GM12865 (cell line): ENCODE data around the gene CERS6.
"Not testable (repeated sequence)": the region's sequence is repeated elsewhere in the genome, so short reads cannot be mapped to it uniquely, and the experiment has no call there.

Experiments used
- DNase-seq: peaks from one replicate; pipeline ENCODE4 v3.0.0; 2010; ENCODE audit warnings: low read depth
- H3K4me3 ChIP-seq: 2 replicates; pipeline ENCODE4 v1.5.1; 2011; ENCODE audit warnings: mild to moderate bottlenecking, low read depth, low read length, control low read depth
- TF ChIP-seq, protein P1 (sequence below): IDR thresholded peaks from 2 replicates; pipeline ENCODE4 v1.5.1; 2011; ENCODE audit warnings: low read length, control low read depth, low read depth, inconsistent platforms; ENCODE audit not compliant: insufficient read depth; ENCODE audit errors: missing control alignments

The CERS6 gene

DNA sequence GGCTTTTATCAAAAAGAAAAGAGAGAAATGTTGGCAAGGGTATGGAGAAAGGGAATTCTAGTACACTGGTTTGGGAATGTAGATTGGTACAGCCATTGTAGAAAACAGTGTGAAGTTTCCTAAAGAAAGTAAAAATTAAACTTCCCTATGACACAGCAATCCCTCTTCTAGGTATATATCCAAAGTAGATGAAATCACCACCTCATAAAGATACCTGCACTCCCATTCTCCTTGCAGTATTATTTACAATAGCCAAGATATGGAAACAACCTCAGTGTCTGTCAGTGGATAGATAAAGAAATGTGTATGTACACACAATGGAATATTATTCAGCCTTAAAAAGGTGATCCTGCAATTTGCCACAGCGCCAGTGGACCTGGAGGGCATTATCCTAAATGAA, 199.1 kb downstream of the CERS6 start:
- H3K4me3 ChIP-seq = no peak overlapping the region
- TF ChIP-seq, protein P1, sequence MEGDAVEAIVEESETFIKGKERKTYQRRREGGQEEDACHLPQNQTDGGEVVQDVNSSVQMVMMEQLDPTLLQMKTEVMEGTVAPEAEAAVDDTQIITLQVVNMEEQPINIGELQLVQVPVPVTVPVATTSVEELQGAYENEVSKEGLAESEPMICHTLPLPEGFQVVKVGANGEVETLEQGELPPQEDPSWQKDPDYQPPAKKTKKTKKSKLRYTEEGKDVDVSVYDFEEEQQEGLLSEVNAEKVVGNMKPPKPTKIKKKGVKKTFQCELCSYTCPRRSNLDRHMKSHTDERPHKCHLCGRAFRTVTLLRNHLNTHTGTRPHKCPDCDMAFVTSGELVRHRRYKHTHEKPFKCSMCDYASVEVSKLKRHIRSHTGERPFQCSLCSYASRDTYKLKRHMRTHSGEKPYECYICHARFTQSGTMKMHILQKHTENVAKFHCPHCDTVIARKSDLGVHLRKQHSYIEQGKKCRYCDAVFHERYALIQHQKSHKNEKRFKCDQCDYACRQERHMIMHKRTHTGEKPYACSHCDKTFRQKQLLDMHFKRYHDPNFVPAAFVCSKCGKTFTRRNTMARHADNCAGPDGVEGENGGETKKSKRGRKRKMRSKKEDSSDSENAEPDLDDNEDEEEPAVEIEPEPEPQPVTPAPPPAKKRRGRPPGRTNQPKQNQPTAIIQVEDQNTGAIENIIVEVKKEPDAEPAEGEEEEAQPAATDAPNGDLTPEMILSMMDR = no peak
- no peak for DNase-seq

DNA sequence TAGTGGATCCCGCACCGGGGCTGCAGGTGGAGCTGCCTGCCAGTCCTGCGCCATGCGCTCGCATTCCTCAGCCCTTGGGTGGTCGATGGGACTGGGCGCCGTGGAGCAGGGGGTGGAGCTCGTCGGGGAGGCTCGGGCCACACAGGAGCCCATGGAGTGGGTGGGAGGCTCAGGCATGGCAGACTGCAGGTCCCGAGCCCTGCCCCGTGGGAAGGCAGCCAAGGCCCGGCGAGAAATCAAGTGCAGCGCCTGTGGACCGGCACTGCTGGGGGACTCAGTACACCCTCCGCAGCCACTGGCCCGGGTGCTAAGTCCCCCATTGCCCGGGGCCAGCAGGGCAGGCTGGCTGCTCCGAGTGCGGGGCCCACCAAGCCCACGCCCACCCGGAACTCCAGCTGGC, 201.3 kb downstream of the CERS6 start:
- DNase-seq = not testable (repeated sequence)

DNA sequence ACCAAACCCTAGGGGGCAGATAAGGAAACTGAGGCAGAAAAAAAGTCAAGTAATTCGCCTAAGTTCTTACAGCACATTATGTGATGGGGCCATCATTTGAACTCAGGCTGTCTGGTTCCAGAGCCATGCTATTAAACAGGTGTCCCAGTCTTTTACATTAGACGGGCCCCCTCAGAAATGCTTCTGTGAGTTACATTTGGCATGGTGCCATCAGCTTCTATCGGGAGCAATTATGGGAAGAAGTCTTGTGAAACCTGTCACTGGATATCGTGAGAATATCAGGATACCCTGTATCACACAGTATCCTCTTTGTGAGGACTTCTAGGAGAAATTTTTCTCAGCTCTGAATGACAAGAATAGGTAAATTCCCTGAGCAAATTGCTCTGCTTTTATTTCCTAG, 202.6 kb downstream of the CERS6 start:
- TF ChIP-seq, protein P1 = no peak
- DNase-seq = no peak
- no peak overlapping the region for H3K4me3 ChIP-seq

More for the DNA sequence above, 201.3 kb downstream of the CERS6 start:
- H3K4me3 ChIP-seq = not testable (repeated sequence)

DNA sequence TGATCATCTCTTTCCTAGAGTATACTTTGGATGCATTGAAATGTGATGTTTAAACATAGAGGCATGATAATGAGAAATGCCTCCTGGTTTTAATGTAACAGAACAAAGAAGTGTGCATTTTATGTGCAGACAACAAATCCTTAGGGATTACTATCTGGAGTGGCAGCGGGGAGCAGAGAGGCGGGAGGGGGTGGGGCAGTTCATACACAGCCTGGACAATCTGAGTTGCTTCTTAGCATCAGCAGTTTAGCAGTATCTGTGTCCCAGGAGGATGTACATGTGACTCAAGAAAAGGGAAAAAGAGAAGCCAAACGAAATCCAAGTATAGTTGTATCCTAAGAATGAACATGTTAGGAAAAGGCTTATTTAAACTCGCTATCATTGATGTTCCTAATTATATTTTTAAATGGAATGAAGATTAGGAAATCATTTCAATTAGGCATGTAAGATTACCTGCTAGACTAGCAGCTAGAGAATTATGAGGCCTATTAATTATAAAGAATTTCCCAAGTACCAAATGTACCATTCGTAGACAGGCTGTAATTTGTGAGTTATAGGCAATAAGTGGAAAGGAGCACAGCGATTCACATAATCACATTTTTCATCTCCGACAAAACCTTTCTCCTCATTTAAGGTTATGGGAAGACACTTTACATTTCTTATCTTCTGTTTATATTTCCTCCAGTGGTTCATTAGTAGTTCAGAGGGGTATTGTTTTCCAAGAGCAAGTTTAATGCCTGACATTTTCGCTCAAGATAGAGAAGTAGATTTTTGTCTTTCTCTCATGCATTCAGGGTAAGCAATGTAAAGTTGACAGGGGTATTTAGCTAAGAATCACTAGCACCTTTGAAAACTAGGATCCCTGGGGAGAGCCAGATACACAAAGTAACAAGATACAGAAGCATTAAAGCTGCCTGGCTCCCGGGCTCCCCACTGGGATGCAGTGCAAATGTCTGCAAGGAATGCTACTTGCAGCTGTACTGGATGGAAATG, 205.1 kb downstream of the CERS6 start:
- TF ChIP-seq, protein P1 = no peak
- no peak overlapping the region for H3K4me3 ChIP-seq
- DNase-seq = no peak

DNA sequence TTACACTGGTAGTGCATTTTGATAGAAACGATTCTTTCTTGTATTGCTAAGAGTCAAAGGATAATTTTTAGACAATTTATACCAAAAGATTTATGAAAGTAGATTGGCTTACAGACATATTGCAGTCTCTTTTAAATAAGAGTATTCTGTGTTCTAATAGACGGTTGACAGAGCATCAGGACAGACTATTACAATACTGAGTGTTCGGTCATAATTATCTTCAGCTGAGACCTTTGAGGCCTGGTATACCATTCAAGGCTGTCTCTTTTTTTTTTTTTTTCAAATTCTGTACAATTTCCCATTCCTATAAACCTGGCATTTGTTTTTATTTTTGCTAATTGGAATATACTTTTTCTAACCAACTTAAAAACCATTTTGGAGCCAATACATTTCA, 205.8 kb downstream of the CERS6 start:
- no peak overlapping the region for H3K4me3 ChIP-seq
- TF ChIP-seq, protein P1 = no peak
- DNase-seq = no peak

DNA sequence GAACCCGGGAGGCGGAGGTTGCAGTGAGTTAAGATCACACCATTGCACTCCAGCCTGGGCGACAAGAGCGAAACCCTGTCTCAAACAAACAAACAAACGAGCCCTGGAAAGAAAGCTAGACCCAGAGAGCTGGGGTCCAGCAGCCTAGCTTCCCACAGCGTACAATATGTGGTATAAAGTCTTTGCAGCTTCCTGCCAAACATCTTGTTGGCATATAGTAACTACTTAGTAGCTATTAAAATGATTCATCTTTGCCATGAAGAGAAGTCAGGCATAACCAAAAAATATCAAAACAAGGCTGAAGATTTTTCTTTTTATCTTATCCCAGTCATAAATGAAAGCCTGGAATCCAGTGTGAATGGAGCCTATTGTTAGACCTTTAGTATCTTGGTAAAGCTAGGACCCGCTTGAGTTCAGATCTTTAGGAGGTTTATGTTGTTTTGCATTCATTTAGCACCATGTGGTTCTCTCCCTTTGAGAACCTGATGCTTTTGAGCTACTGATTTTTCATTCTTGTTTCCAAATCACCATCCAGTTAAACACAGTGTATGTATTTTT, 206.7 kb downstream of the CERS6 start:
- no peak overlapping the region for H3K4me3 ChIP-seq
- TF ChIP-seq, protein P1 = no peak
- DNase-seq = no peak

DNA sequence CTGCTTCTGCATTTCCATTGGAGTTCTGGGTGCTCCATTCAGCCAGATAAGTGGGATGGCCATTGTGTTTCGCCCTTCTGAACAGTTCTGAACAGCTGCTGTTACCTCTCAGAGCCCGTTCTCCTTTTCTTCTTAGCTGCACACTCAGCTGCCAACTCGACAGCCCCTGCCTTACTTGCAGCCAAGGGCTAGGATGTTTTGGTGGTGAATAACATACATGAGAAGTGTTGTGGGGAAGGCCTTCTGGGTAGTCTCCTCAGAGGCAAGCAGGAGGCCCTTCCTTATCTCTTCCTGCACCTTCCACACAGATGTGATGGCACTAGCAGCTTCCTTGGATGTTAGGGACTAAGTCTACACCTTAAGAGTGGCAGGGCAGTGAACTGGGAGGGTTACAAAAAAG, 207.9 kb downstream of the CERS6 start:
- DNase-seq = no peak
- H3K4me3 ChIP-seq = no peak overlapping the region
- TF ChIP-seq, protein P1 = no peak

DNA sequence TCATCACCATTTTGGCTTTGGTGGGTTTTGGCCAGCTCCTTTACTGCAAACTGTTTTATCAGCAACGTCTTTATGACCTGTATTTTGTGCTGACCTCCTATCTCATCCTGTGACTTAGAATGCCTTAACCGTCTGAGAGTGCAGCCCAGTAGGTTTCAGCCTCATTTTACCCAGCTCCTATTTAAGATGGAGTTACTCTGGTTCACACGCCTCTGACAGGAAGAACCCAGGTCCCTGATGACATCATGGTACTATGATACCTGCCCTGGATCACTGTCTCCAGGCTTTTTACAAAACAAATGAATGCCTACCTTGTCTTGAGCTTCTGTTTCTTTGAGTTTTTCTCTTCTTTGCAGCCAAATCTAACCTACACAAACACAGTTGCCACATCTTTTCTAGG, 208.6 kb downstream of the CERS6 start:
- DNase-seq, H3K4me3 ChIP-seq: not testable (repeated sequence)
